LHCN-M2 (cell line): ENCODE measurements around the gene ATP6V1B1. TPM values are rescaled to one million over a fixed set of nuclear protein-coding genes. Genes with fewer than 3 reads are reported as not detected.
A peak's percentile ranks its signal among the peaks of the same experiment; 100 is the strongest.

Source experiments
- DNase-seq: peaks from one replicate; pipeline ENCODE4 v3.0.0-alpha.2; 2012; ENCODE audit warnings: low read depth
- total RNA-seq: library from RNA; depleted of rRNA; stranded (reverse); fragments of >200 nt; gene quantifications from 2 replicates; pipeline ENCODE4 v1.2.3, GENCODE V29; 2014

Gene ATP6V1B1
- total RNA-seq, 1 experiment from 2014 or later = 2.0 TPM

GRCh38 chr2:70901227-70902066 lies 34.3 kb upstream of the ATP6V1B1 start:
- DNase-seq = peak; percentile 45

- peak; percentile 30 for DNase-seq
These were observed 33.6 kb upstream of the ATP6V1B1 start for GRCh38 chr2:70902067-70902442.

- DNase-seq = no peak
These were observed 33.1 kb upstream of the ATP6V1B1 start for GRCh38 chr2:70902579-70902978.

- DNase-seq = no peak
These were observed 32.5 kb upstream of the ATP6V1B1 start for GRCh38 chr2:70903171-70903570.

- no peak for DNase-seq
These were observed 31.9 kb upstream of the ATP6V1B1 start for GRCh38 chr2:70903641-70904340.

GRCh38 chr2:70904371-70905216 lies 31.1 kb upstream of the ATP6V1B1 start:
- no peak for DNase-seq

- no peak for DNase-seq
These were observed 30.0 kb upstream of the ATP6V1B1 start for GRCh38 chr2:70905443-70906421.

GRCh38 chr2:70906439-70907005 lies 29.2 kb upstream of the ATP6V1B1 start:
- DNase-seq = no peak

- DNase-seq = no peak
These were observed 28.3 kb upstream of the ATP6V1B1 start for GRCh38 chr2:70907130-70908057.

- no peak for DNase-seq
These were observed 19.4 kb upstream of the ATP6V1B1 start for GRCh38 chr2:70916291-70916690.

- DNase-seq = no peak
These were observed 17.7 kb upstream of the ATP6V1B1 start for GRCh38 chr2:70918016-70918415.

GRCh38 chr2:70919672-70920366 lies 15.9 kb upstream of the ATP6V1B1 start:
- peak; percentile 66 for DNase-seq

- no peak for DNase-seq
These were observed 15.4 kb upstream of the ATP6V1B1 start for GRCh38 chr2:70920367-70920715.

GRCh38 chr2:70921031-70921430 lies 14.7 kb upstream of the ATP6V1B1 start:
- DNase-seq = no peak

- no peak for DNase-seq
These were observed 13.9 kb upstream of the ATP6V1B1 start for GRCh38 chr2:70921839-70922234.

GRCh38 chr2:70922235-70923234 lies 13.2 kb upstream of the ATP6V1B1 start:
- no peak for DNase-seq

GRCh38 chr2:70923378-70924015 lies 12.2 kb upstream of the ATP6V1B1 start:
- no peak for DNase-seq
